Neural progenitor cell (in vitro differentiated cells): ENCODE results near the gene RAD51B. TPM values are rescaled to one million over a fixed set of nuclear protein-coding genes. Genes with fewer than 3 reads are reported as not detected.

ENCODE experiments used
- DNase-seq: peaks from one replicate; pipeline ENCODE4 v3.0.0-alpha.2; 2016; ENCODE audit warnings: low spot score
- H2AFZ ChIP-seq: fragments of 200-600 bp; sonication (generic); replicated peaks from 2 replicates; pipeline ENCODE4 v1.6.1; 2016; ENCODE audit warnings: antibody characterized with exemption
- H3F3A ChIP-seq: fragments of 200-600 bp; sonication (generic); 2 replicates; pipeline ENCODE4 v1.6.1; 2016; ENCODE audit warnings: antibody characterized with exemption, low read depth
- H3K27ac ChIP-seq: fragments of 200-600 bp; sonication (generic); 2 replicates; pipeline ENCODE4 v1.5.1; 2016; ENCODE audit warnings: mild to moderate bottlenecking
- H3K27me3 ChIP-seq: fragments of 200-600 bp; sonication (generic); 2 replicates; pipeline ENCODE4 v1.6.1; 2016; ENCODE audit warnings: mild to moderate bottlenecking, moderate library complexity
- H3K36me3 ChIP-seq: fragments of 200-600 bp; sonication (generic); 2 replicates; pipeline ENCODE4 v1.5.1; 2016
- H3K4me1 ChIP-seq: fragments of 200-600 bp; sonication (generic); 2 replicates; pipeline ENCODE4 v1.6.1; 2016; ENCODE audit warnings: mixed run types
- H3K4me2 ChIP-seq: fragments of 200-600 bp; sonication (generic); 2 replicates; pipeline ENCODE4 v1.6.1; 2016
- H3K4me3 ChIP-seq: fragments of 200-600 bp; sonication (generic); 2 replicates; pipeline ENCODE4 v1.5.1; 2016
- H3K79me2 ChIP-seq: fragments of 200-600 bp; sonication (generic); 2 replicates; pipeline ENCODE4 v1.6.1; 2016; ENCODE audit warnings: low read depth
- H3K9ac ChIP-seq: fragments of 200-600 bp; sonication (generic); 2 replicates; pipeline ENCODE4 v1.6.1; 2016
- H3K9me3 ChIP-seq: fragments of 200-600 bp; sonication (generic); 2 replicates; pipeline ENCODE4 v1.5.1; 2016; ENCODE audit warnings: low read depth
- H4K20me1 ChIP-seq: fragments of 200-600 bp; sonication (generic); 2 replicates; pipeline ENCODE4 v1.6.1; 2016; ENCODE audit warnings: low read depth
- H3K27ac Mint-ChIP-seq: 3 replicates; pipeline ENCODE4 v1.8.0; 2021; ENCODE audit warnings: mixed read lengths
- H3K27me3 Mint-ChIP-seq: 2 replicates; pipeline ENCODE4 v1.8.0; 2022; ENCODE audit warnings: low read depth, mild to moderate bottlenecking, inconsistent platforms, moderate library complexity, mixed read lengths; ENCODE audit not compliant: insufficient read depth
- H3K36me3 Mint-ChIP-seq: 3 replicates; pipeline ENCODE4 v1.8.0; 2021; ENCODE audit warnings: mixed read lengths
- H3K4me1 Mint-ChIP-seq: 3 replicates; pipeline ENCODE4 v1.8.0; 2021; ENCODE audit warnings: mixed read lengths
- H3K4me3 Mint-ChIP-seq: 3 replicates; pipeline ENCODE4 v1.8.0; 2021; ENCODE audit warnings: mild to moderate bottlenecking, moderate library complexity, mixed read lengths
- H3K9me3 Mint-ChIP-seq: 3 replicates; pipeline ENCODE4 v1.8.0; 2020; ENCODE audit warnings: mixed read lengths
- EZH2 ChIP-seq: fragments of 200-600 bp; sonication (generic); IDR thresholded peaks from 2 replicates; pipeline ENCODE4 v1.6.1; 2017; ENCODE audit warnings: antibody characterized with exemption, mild to moderate bottlenecking, moderate library complexity
- EZH2phosphoT487 ChIP-seq: fragments of 200-600 bp; sonication (generic); IDR thresholded peaks from 2 replicates; pipeline ENCODE4 v1.6.1; 2017; ENCODE audit warnings: antibody characterized with exemption
- total RNA-seq: library from RNA; depleted of rRNA; stranded (reverse); fragments of >200 nt; gene quantifications from 2 replicates; pipeline ENCODE4 v1.2.3, GENCODE V29; 2015; ENCODE audit warnings: low replicate concordance
- TF ChIP-seq, protein P1 (sequence below): fragments of 200-600 bp; sonication (generic); IDR thresholded peaks from 2 replicates; pipeline ENCODE4 v1.5.1; 2017; ENCODE audit warnings: antibody characterized with exemption, mild to moderate bottlenecking

The RAD51B gene
- total RNA-seq, 1 donor from 2014 or later = 50.5 TPM

DNA sequence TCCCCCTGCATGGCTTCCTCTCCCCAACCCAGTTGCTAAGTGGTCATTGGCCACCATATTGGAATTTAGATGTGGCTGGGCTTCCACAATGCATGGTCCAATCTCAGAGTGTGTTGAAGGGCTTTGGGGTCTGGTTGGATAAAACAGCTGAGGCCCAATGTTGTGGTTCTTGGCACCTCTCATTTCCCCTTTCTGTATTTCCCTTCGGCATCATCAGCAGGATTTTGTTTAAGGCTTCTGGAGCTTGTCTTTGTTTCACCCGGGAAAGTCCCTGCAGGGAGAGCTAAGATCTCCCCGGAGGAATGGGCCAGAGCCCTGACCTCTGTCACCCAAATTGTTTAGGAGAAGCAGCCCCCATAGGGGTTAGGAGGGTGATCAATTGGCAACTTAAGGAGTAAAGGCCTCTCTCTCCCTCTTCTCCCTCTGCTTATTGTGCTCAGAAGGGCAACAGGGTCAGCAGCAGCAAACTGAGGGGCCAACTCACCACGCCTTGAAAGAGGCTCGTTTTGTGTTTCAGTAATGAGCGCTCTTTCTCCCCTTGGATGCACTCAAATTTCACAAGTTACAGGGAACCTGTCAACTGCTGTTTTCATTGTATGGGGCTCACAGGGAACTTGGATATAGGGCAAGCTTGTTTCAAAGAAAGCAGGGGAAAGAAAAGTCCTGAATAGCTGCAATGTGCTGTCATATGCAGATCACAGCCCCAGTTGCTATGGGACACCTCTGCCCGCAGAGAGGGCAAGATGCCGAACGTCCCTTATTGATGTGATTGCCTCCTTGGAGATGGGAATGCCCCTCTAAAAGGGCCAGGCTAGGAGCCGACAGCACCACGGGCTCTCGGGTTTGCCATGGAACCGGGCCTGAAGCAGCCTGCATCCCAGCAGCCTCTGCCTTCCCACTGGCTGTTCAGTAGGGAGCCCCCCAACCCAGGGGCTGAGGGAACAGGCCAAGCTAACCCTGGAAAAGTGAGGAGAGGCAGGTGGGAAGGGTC is 749.6 kb downstream of the RAD51B start:
- peak; percentile 86 for DNase-seq
- Histone ChIP-seq H3K4me2 (peak overlapping the region; percentile 66), H3K4me1 (peaks cover 43% of the 10 kb centered on the region), H3K27ac (peak overlapping the region; percentile 94), H3K79me2 (no peaks in the 10 kb centered on the region), H3K27me3 (no peaks in the 10 kb centered on the region), H3K9ac (peak overlapping the region; percentile 12), H3K9me3 (no peaks in the 10 kb centered on the region), H4K20me1 (no peaks in the 10 kb centered on the region), H2AFZ (no peak overlapping the region), H3K36me3 (no peaks in the 10 kb centered on the region), H3K4me3 (peak overlapping the region; percentile 14), H3F3A (peaks cover 34% of the 10 kb centered on the region)
- peaks cover 23% of the 10 kb centered on the region for H3K9me3 Mint-ChIP-seq
- H3K27ac Mint-ChIP-seq = peak overlapping the region; percentile 100
- H3K27me3 Mint-ChIP-seq = peaks cover 9% of the 10 kb centered on the region
- peaks cover 17% of the 10 kb centered on the region for H3K36me3 Mint-ChIP-seq
- TF ChIP-seq EZH2phosphoT487 = no peak
- TF ChIP-seq, protein P1, sequence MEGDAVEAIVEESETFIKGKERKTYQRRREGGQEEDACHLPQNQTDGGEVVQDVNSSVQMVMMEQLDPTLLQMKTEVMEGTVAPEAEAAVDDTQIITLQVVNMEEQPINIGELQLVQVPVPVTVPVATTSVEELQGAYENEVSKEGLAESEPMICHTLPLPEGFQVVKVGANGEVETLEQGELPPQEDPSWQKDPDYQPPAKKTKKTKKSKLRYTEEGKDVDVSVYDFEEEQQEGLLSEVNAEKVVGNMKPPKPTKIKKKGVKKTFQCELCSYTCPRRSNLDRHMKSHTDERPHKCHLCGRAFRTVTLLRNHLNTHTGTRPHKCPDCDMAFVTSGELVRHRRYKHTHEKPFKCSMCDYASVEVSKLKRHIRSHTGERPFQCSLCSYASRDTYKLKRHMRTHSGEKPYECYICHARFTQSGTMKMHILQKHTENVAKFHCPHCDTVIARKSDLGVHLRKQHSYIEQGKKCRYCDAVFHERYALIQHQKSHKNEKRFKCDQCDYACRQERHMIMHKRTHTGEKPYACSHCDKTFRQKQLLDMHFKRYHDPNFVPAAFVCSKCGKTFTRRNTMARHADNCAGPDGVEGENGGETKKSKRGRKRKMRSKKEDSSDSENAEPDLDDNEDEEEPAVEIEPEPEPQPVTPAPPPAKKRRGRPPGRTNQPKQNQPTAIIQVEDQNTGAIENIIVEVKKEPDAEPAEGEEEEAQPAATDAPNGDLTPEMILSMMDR = no peak
- TF ChIP-seq EZH2 = no peak
- peak overlapping the region; percentile 53 for H3K4me3 Mint-ChIP-seq
- peaks cover 80% of the 10 kb centered on the region for H3K4me1 Mint-ChIP-seq

DNA sequence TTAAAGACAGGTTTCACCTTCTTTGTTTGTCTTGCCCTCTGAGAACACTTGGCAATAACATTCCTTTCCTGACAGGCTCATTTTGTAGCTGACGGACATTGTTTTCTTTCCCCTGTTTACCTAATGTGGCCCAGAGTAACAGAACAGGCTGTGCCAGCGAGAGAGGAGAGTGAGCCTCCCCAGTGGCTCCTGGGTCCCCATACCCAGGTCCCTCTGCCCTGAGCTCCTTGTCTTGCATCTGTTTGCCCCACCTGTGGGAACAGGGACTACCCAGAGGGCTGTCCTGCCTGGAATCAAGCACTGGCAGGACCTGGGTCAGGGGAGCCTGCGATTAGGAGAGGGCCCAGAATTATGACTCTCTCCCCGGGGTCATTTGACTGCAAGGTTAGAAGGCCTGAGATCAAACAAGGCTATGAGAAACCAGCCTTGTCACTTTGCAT is 750.4 kb downstream of the RAD51B start:
- peak overlapping the region; percentile 66 for H3K4me2 ChIP-seq
- H3K9me3 Mint-ChIP-seq = peaks cover 23% of the 10 kb centered on the region

DNA sequence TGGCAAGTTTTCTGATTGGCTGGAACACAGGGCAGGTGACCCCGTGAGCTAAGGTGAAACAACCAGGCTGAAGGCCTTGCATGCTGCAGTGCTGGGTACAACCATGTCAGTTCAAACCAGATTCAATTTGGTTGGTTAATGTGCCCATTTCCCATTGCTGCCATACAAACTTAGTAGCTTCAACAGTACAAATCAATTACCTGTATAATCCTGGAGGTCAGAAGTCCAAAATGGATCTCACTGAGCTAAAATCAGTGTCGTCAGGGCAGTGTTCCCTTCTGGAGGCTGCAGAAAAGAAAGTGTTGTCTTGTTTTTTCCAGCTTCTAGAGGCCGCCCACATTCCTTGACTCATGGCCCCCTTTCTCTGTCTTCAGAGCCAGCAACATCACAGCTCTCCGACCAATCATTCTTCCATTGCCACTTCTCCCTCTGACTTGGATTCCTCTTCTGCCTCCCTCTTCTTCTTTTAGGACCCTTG is 751.6 kb downstream of the RAD51B start:
- peaks cover 14% of the 10 kb centered on the region for H3K27me3 Mint-ChIP-seq
- H3K4me3 Mint-ChIP-seq = no peak overlapping the region
- H3K4me1 Mint-ChIP-seq = peaks cover 71% of the 10 kb centered on the region

More for the DNA sequence above, 750.4 kb downstream of the RAD51B start:
- peaks cover 14% of the 10 kb centered on the region for H3K27me3 Mint-ChIP-seq
- Histone ChIP-seq H3K27ac (peak overlapping the region; percentile 94), H3K9ac (peak overlapping the region; percentile 12), H4K20me1 (no peaks in the 10 kb centered on the region), H3K4me1 (peaks cover 37% of the 10 kb centered on the region), H3K9me3 (no peaks in the 10 kb centered on the region), H3K79me2 (no peaks in the 10 kb centered on the region), H3K27me3 (no peaks in the 10 kb centered on the region), H3K36me3 (no peaks in the 10 kb centered on the region), H3F3A (peaks cover 34% of the 10 kb centered on the region), H3K4me3 (no peak overlapping the region), H2AFZ (no peak overlapping the region)
- H3K36me3 Mint-ChIP-seq = peaks cover 17% of the 10 kb centered on the region
- H3K27ac Mint-ChIP-seq = peak overlapping the region; percentile 100
- H3K4me1 Mint-ChIP-seq = peaks cover 75% of the 10 kb centered on the region
- no peak for DNase-seq
- H3K4me3 Mint-ChIP-seq = no peak overlapping the region
- no peak for TF ChIP-seq EZH2phosphoT487

More for the DNA sequence above, 751.6 kb downstream of the RAD51B start:
- no peaks in the 10 kb centered on the region for H4K20me1 ChIP-seq
- TF ChIP-seq EZH2phosphoT487 (no peak), EZH2 (no peak)
- TF ChIP-seq, protein P1 = no peak
- no peaks in the 10 kb centered on the region for H3K79me2 ChIP-seq
- no peak for DNase-seq
- H3K4me3 ChIP-seq = no peak overlapping the region
- H3K36me3 ChIP-seq = no peaks in the 10 kb centered on the region
- H3K27me3 ChIP-seq = no peaks in the 10 kb centered on the region
- H3K27ac ChIP-seq = no peak overlapping the region
- H3K36me3 Mint-ChIP-seq = peaks cover 17% of the 10 kb centered on the region
- no peak overlapping the region for H3K9ac ChIP-seq
- peak overlapping the region; percentile 100 for H3K27ac Mint-ChIP-seq
- peaks cover 34% of the 10 kb centered on the region for H3F3A ChIP-seq
- no peak overlapping the region for H3K4me2 ChIP-seq
- H2AFZ ChIP-seq = no peak overlapping the region
- no peaks in the 10 kb centered on the region for H3K9me3 ChIP-seq
- peaks cover 36% of the 10 kb centered on the region for H3K4me1 ChIP-seq
- peaks cover 23% of the 10 kb centered on the region for H3K9me3 Mint-ChIP-seq
